HEK293 (cell line): Measurements from ENCODE around the gene NCR1.
"Not testable (repeated sequence)": the region's sequence is repeated elsewhere in the genome, so short reads cannot be mapped to it uniquely, and the experiment has no call there.

ENCODE experiments used
- CTCF ChIA-PET: fragments of 350-600 bp; formaldehyde crosslinking; extraction: SDS; loops from one replicate; lab custom pipeline; 2021; ENCODE audit warnings: antibody characterized with exemption; lab: Yijun Ruan, JAX
- POLR2A ChIA-PET: fragments of 300-600 bp; formaldehyde crosslinking; extraction: SDS; loops from one replicate; lab custom pipeline; 2020; ENCODE audit warnings: antibody characterized with exemption, inconsistent platforms; lab: Yijun Ruan, JAX
- H3K27ac ChIP-seq: fragments of 200-500 bp; sonication (Bioruptor generic); 2 replicates; pipeline ENCODE4 v1.5.1; 2014; ENCODE audit warnings: low read depth, low read length, control low read depth, inconsistent platforms; ENCODE audit errors: extremely low read depth
- H3K36me3 ChIP-seq, 2 experiments: fragments of 200-500 bp in 1 of 2; sonication (Bioruptor generic) in 1 of 2; 1 replicate in 1 of 2; 2 replicates in 1 of 2; pipeline ENCODE4 v1.5.1; 2014 to 2017; ENCODE audit warnings: inconsistent platforms in 2 of 2, low read length in 2 of 2; ENCODE audit not compliant: control insufficient read depth in 2 of 2, insufficient read depth in 1 of 2
- H3K4me1 ChIP-seq: fragments of 200-500 bp; sonication (Bioruptor generic); 2 replicates; pipeline ENCODE4 v1.5.1; 2014; ENCODE audit warnings: mild to moderate bottlenecking, low read length, inconsistent platforms; ENCODE audit not compliant: control insufficient read depth, insufficient read depth
- H3K4me3 ChIP-seq: 2 replicates; pipeline ENCODE4 v1.5.1; 2011; ENCODE audit warnings: low read depth, mild to moderate bottlenecking, control low read depth, low read length, moderate library complexity
- H3K9me3 ChIP-seq: fragments of 200-500 bp; sonication (Bioruptor generic); 2 replicates; pipeline ENCODE4 v1.5.1; 2014; ENCODE audit warnings: low read depth, low read length, inconsistent platforms; ENCODE audit not compliant: control insufficient read depth, insufficient read depth
- BCL11A ChIP-seq: fragments of 450-650 bp; formaldehyde crosslinking; IDR thresholded peaks from 2 replicates; pipeline ENCODE4 v1.5.1; 2016; ENCODE audit warnings: low read depth, missing biosample characterization, missing genetic modification characterization
- BCL11B ChIP-seq: fragments of 450-650 bp; formaldehyde crosslinking; IDR thresholded peaks from 2 replicates; pipeline ENCODE4 v1.5.1; 2016; ENCODE audit warnings: low read depth, missing biosample characterization, missing genetic modification characterization
- GLIS2 ChIP-seq: fragments of 450-650 bp; formaldehyde crosslinking; IDR thresholded peaks from 2 replicates; pipeline ENCODE4 v1.5.1; 2016; ENCODE audit warnings: missing biosample characterization, missing genetic modification characterization
- INSM2 ChIP-seq: fragments of 450-650 bp; formaldehyde crosslinking; IDR thresholded peaks from 2 replicates; pipeline ENCODE4 v1.5.1; 2016; ENCODE audit warnings: missing biosample characterization, missing genetic modification characterization
- OSR2 ChIP-seq: fragments of 450-650 bp; formaldehyde crosslinking; IDR thresholded peaks from 2 replicates; pipeline ENCODE4 v1.5.1; 2016; ENCODE audit warnings: missing biosample characterization, missing genetic modification characterization
- PRDM4 ChIP-seq: fragments of 450-650 bp; formaldehyde crosslinking; IDR thresholded peaks from 2 replicates; pipeline ENCODE4 v1.5.1; 2017; ENCODE audit warnings: missing biosample characterization, missing genetic modification characterization
- REPIN1 ChIP-seq: fragments of 450-650 bp; formaldehyde crosslinking; IDR thresholded peaks from 2 replicates; pipeline ENCODE4 v1.5.1; 2017; ENCODE audit warnings: missing biosample characterization, missing genetic modification characterization, low read depth
- SP7 ChIP-seq: fragments of 450-650 bp; formaldehyde crosslinking; IDR thresholded peaks from 2 replicates; pipeline ENCODE4 v1.5.1; 2016; ENCODE audit warnings: missing biosample characterization, missing genetic modification characterization
- TRIM28 ChIP-seq: IDR thresholded peaks from 2 replicates; pipeline ENCODE4 v1.6.1; 2011; ENCODE audit warnings: low read length, control low read depth, borderline replicate concordance
- ZBTB17 ChIP-seq: fragments of 450-650 bp; formaldehyde crosslinking; IDR thresholded peaks from 2 replicates; pipeline ENCODE4 v1.5.1; 2016; ENCODE audit warnings: missing biosample characterization, missing genetic modification characterization
- ZBTB8A ChIP-seq: fragments of 450-650 bp; formaldehyde crosslinking; IDR thresholded peaks from 2 replicates; pipeline ENCODE4 v1.5.1; 2016; ENCODE audit warnings: missing biosample characterization, missing genetic modification characterization
- ZFHX2 ChIP-seq: fragments of 450-650 bp; formaldehyde crosslinking; conservative IDR thresholded peaks from 2 replicates; pipeline ENCODE4 v1.5.1; 2016; ENCODE audit warnings: missing biosample characterization, missing genetic modification characterization
- ZNF138 ChIP-seq: fragments of 450-650 bp; formaldehyde crosslinking; IDR thresholded peaks from 2 replicates; pipeline ENCODE4 v1.5.1; 2016; ENCODE audit warnings: missing biosample characterization, missing genetic modification characterization, borderline replicate concordance
- ZNF221 ChIP-seq: fragments of 450-650 bp; formaldehyde crosslinking; IDR thresholded peaks from 2 replicates; pipeline ENCODE4 v1.5.1; 2017; ENCODE audit warnings: missing biosample characterization, missing genetic modification characterization, borderline replicate concordance
- ZNF248 ChIP-seq: fragments of 450-650 bp; formaldehyde crosslinking; IDR thresholded peaks from 2 replicates; pipeline ENCODE4 v1.5.1; 2017; ENCODE audit warnings: missing biosample characterization, missing genetic modification characterization
- ZNF292 ChIP-seq: fragments of 450-650 bp; formaldehyde crosslinking; IDR thresholded peaks from 2 replicates; pipeline ENCODE4 v1.5.1; 2016; ENCODE audit warnings: low read depth, missing biosample characterization, missing genetic modification characterization, borderline replicate concordance
- ZNF335 ChIP-seq: fragments of 450-650 bp; formaldehyde crosslinking; conservative IDR thresholded peaks from 2 replicates; pipeline ENCODE4 v1.5.1; 2016; ENCODE audit warnings: missing biosample characterization, missing genetic modification characterization
- ZNF366 ChIP-seq: fragments of 450-650 bp; formaldehyde crosslinking; conservative IDR thresholded peaks from 2 replicates; pipeline ENCODE4 v1.5.1; 2016; ENCODE audit warnings: missing biosample characterization, missing genetic modification characterization
- ZNF404 ChIP-seq: fragments of 450-650 bp; formaldehyde crosslinking; IDR thresholded peaks from 2 replicates; pipeline ENCODE4 v1.5.1; 2017; ENCODE audit warnings: missing biosample characterization, missing genetic modification characterization
- ZNF423 ChIP-seq: fragments of 450-650 bp; formaldehyde crosslinking; IDR thresholded peaks from 2 replicates; pipeline ENCODE4 v1.5.1; 2016; ENCODE audit warnings: missing biosample characterization, missing genetic modification characterization
- ZNF555 ChIP-seq: fragments of 450-650 bp; formaldehyde crosslinking; conservative IDR thresholded peaks from 2 replicates; pipeline ENCODE4 v1.5.1; 2017; ENCODE audit warnings: missing biosample characterization, mild to moderate bottlenecking, missing genetic modification characterization, inconsistent platforms
- ZSCAN30 ChIP-seq: fragments of 450-650 bp; IDR thresholded peaks from 2 replicates; pipeline ENCODE4 v1.5.1; 2018; ENCODE audit warnings: missing biosample characterization, mild to moderate bottlenecking, missing genetic modification characterization, moderate library complexity
- ZSCAN5A ChIP-seq: fragments of 450-650 bp; formaldehyde crosslinking; IDR thresholded peaks from 2 replicates; pipeline ENCODE4 v1.5.1; 2016; ENCODE audit warnings: missing biosample characterization, missing genetic modification characterization

The NCR1 gene

GRCh38 chr19:54903303-54903702, 2.6 kb upstream of the NCR1 start (continued):
- TF ChIP-seq ZNF366 (tag by site-specific recombination) (no peak), ZSCAN30 (tag by site-specific recombination) (no peak), TRIM28 (no peak), REPIN1 (no peak), ZNF423 (tag by site-specific recombination) (no peak), ZNF292 (tag by site-specific recombination) (no peak)

GRCh38 chr19:54904261-54904660, 1.7 kb upstream of the NCR1 start:
- not testable (repeated sequence) for H3K4me3 ChIP-seq, H3K27ac ChIP-seq, H3K4me1 ChIP-seq, H3K36me3 ChIP-seq, H3K9me3 ChIP-seq
- ChIA-PET POLR2A (interaction anchor here (0.7 kb wide), 1 partner anchor 237 kb away, joined by 4 read pairs; no protein-coding TSS in a partner anchor), CTCF (interaction anchor here (0.6 to 0.7 kb wide), 2 partner anchors 263 to 318 kb away, joined by 3 to 4 read pairs; no protein-coding TSS in a partner anchor)

- no peak overlapping the region for H3K27ac ChIP-seq
- ChIA-PET POLR2A (no interaction called here), CTCF (no interaction called here)
- H3K9me3 ChIP-seq = no peaks in the 10 kb centered on the region
- H3K4me1 ChIP-seq = no peaks in the 10 kb centered on the region
- H3K36me3 ChIP-seq = no peaks in the 10 kb centered on the region
- TF ChIP-seq ZNF248 (tag by site-specific recombination) (no peak), OSR2 (no peak), PRDM4 (no peak), GLIS2 (tag by site-specific recombination) (no peak), ZFHX2 (no peak), ZNF221 (no peak), INSM2 (tag by site-specific recombination) (no peak), ZSCAN5A (tag by site-specific recombination) (no peak), ZNF404 (tag by site-specific recombination) (no peak), BCL11B (tag by site-specific recombination) (no peak), ZBTB8A (tag by site-specific recombination) (no peak), ZNF555 (no peak), BCL11A (tag by site-specific recombination) (no peak), ZNF138 (tag by site-specific recombination) (no peak), SP7 (tag by site-specific recombination) (no peak), ZNF335 (tag by site-specific recombination) (no peak), ZBTB17 (tag by site-specific recombination) (no peak)
- no peak overlapping the region for H3K4me3 ChIP-seq
These were observed 536 bp upstream of the NCR1 start for GRCh38 chr19:54905421-54905802.
